ENCODE measurements around the gene LACRT. TPM values are rescaled to one million over a fixed set of nuclear protein-coding genes. Genes with fewer than 3 reads are reported as not detected.
A peak's percentile ranks its signal among the peaks of the same experiment; 100 is the strongest.

LACRT gene
- total and polyA plus RNA-seq, 4 experiments from 2014 or later: not detected

DNA sequence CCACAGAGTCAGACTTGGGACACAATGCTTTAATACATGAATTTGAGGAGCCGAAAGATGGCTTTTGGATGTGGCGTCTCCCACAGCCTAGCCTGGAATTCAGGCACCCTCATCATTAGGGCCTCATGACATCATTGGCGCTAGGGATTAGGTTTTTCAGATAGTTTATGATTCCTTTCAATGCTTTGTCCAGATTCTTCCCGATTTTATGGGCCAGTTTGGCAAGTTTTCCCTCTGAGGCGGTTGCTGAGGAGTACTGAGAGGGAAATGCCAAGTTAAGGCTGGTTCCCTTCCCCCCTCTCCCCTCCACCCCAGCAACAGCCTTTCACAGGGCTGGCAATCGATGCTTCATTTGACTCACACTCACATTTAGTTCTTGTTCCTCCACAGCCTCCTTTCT, 26.5 kb downstream of the LACRT start:
- no peak for DNase-seq
- Histone ChIP-seq H3K27ac (ENCODE audit: low read depth, low read length) (no peak overlapping the region), H3K27me3 (ENCODE audit: insufficient read depth, low read length) (peaks cover 8% of the 10 kb centered on the region), H3K9me3 (ENCODE audit: control insufficient read depth in 1 of 2, low read length in 2 of 2) (no peaks in the 10 kb centered on the region), H3K36me3 (ENCODE audit: insufficient read depth, low read length) (no peaks in the 10 kb centered on the region), H3K4me1 (ENCODE audit: insufficient read depth, low read length) (no peaks in the 10 kb centered on the region), H3K4me3 (ENCODE audit: low read length in 2 of 2) (no peak overlapping the region)
- Mint-ChIP-seq H3K4me3 (no peak overlapping the region), H3K27me3 (peaks cover 7 to 11% of the 10 kb centered on the region in 2 donors), H3K4me1 (peaks cover 0 to 3% (median 2%) of the 10 kb centered on the region in 4 donors), H3K27ac (no peak overlapping the region), H3K9me3 (no peaks in the 10 kb centered on the region), H3K36me3 (no peaks in the 10 kb centered on the region)
- ChIA-PET CTCF (ENCODE audit: partially characterized antibody) (interaction anchor here (0.7 kb wide), 1 partner anchor 10 kb away, joined by 5 read pairs; no protein-coding TSS in a partner anchor), POLR2A (ENCODE audit: partially characterized antibody) (no interaction called here)
- intact Hi-C loops (cut with micrococcal nuclease): no loop called here

DNA sequence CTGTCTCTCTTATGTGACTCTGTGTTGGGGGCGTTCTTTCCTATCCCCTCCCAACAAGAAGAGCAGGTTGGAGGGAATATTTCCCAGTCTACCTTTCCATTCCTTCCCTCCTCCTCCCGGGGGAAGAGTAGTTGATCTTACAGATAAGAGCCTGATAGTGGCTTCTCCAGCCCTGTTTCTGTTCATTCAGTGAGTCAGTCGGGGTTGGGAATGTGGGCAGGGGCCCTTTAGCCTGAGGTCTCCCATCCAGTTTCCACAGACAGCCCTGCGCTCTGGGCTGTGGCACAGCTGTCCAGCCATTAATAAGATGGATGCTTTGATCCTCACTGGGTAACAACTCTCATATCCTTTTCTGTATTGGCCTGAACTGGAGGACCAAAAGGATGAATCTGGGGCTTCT, 28.1 kb downstream of the LACRT start:
- no peaks in the 10 kb centered on the region for H3K36me3 Mint-ChIP-seq
- H3K27ac Mint-ChIP-seq: no peak overlapping the region
- no peak for DNase-seq
- H3K9me3 Mint-ChIP-seq: no peaks in the 10 kb centered on the region
- no peaks in the 10 kb centered on the region for H3K4me1 ChIP-seq (ENCODE audit: insufficient read depth, low read length)
- H3K27me3 Mint-ChIP-seq: peaks cover 7 to 11% of the 10 kb centered on the region in 2 donors
- no peaks in the 10 kb centered on the region for H3K9me3 ChIP-seq (ENCODE audit: control insufficient read depth in 1 of 2, low read length in 2 of 2)
- H3K4me3 Mint-ChIP-seq: no peak overlapping the region
- intact Hi-C loops (cut with micrococcal nuclease): no loop called here
- H3K27me3 ChIP-seq (ENCODE audit: insufficient read depth, low read length): peaks cover 8% of the 10 kb centered on the region
- H3K4me3 ChIP-seq (ENCODE audit: low read length in 2 of 2): no peak overlapping the region
- ChIA-PET POLR2A (ENCODE audit: partially characterized antibody) (no interaction called here), CTCF (ENCODE audit: partially characterized antibody) (interaction anchor here (1.0 to 1.6 kb wide), 4 partner anchors 10 to 466 kb away, joined by 3 to 11 read pairs (median 4); no protein-coding TSS in a partner anchor)
- H3K4me1 Mint-ChIP-seq: peaks cover 0 to 7% (median 6%) of the 10 kb centered on the region in 4 donors
- H3K27ac ChIP-seq (ENCODE audit: low read depth, low read length): no peak overlapping the region
- no peaks in the 10 kb centered on the region for H3K36me3 ChIP-seq (ENCODE audit: insufficient read depth, low read length)

DNA sequence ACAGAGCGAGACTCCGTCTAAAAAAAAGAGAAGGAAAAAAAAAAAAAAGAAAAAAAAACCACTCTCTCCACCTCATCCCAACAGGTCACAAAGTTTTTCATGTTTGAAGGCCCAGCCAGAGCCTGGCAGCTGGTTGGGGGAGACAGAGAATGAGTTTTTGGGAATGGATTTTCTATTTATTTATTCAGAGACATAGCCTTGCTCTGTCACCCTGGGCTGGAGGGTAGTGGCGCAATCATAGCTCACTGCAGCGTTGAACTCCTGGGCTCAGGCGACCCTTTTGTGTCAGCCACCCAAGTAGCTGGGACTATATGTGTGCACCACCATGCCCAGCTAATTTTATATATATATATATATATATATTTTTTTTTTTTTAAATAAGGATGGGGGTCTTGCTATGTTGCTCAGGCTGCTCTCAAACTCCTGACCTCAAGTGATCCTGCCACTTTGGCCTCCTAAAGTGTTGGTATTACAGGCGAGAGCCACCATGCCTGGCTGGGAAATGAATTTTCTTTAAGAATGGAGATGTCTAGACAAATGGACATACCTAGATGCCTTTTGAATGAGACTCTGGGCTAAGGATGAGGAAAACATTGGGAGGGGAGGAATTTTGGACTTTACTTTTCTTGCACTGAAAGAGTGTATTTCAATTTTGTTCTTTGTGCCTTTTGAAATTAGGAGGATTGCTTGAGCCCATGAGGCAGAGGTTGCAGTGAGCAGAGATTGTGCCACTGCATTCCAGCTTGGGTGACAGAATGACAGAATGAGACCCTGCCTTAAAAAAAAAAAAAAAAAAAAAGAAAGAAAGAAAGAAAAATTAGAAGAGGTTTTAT, 29.3 kb downstream of the LACRT start:
- Mint-ChIP-seq H3K27ac (peak overlapping the region in 1 of 7 donors; percentile 50), H3K36me3 (no peaks in the 10 kb centered on the region), H3K27me3 (peaks cover 5 to 10% of the 10 kb centered on the region in 2 donors), H3K9me3 (no peaks in the 10 kb centered on the region), H3K4me1 (peaks cover 0 to 7% (median 6%) of the 10 kb centered on the region in 4 donors), H3K4me3 (no peak overlapping the region)
- no peak for DNase-seq
- no peak overlapping the region for H3K4me3 ChIP-seq (ENCODE audit: low read length in 2 of 2)
- ChIA-PET POLR2A (ENCODE audit: partially characterized antibody) (no interaction called here), CTCF (ENCODE audit: partially characterized antibody) (interaction anchor here (0.7 to 1.6 kb wide), 4 partner anchors 13 to 815 kb away, joined by 3 to 4 read pairs (median 3); no protein-coding TSS in a partner anchor)
- no peaks in the 10 kb centered on the region for H3K4me1 ChIP-seq (ENCODE audit: insufficient read depth, low read length)
- H3K9me3 ChIP-seq (ENCODE audit: control insufficient read depth in 1 of 2, low read length in 2 of 2): no peaks in the 10 kb centered on the region
- intact Hi-C loops (cut with micrococcal nuclease): no loop called here
- H3K27ac ChIP-seq (ENCODE audit: low read depth, low read length): no peak overlapping the region
- peaks cover 3% of the 10 kb centered on the region for H3K27me3 ChIP-seq (ENCODE audit: insufficient read depth, low read length)
- no peaks in the 10 kb centered on the region for H3K36me3 ChIP-seq (ENCODE audit: insufficient read depth, low read length)

DNA sequence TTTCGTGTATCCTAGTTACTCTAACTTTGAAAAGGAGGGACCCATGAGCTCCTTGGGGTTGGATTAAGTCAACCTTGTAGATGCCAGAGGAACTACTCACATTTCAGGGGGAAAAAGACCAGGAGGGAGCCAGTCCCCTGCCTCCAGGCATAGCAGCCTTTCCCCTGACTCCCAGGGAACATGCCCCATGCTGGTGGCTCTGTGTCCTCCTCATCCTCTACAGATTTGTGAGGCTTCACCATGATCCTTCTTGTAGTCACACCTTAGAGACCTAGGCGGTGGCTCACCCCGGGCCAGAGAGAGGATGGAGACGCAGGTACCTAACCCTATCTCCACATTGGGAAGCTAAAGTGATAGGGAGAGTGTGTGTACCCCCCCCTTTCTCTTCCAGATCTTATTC, 30.3 kb downstream of the LACRT start:
- Histone ChIP-seq H3K36me3 (ENCODE audit: insufficient read depth, low read length) (no peaks in the 10 kb centered on the region), H3K4me3 (ENCODE audit: low read length in 2 of 2) (no peak overlapping the region), H3K4me1 (ENCODE audit: insufficient read depth, low read length) (no peaks in the 10 kb centered on the region), H3K27ac (ENCODE audit: low read depth, low read length) (no peak overlapping the region), H3K9me3 (ENCODE audit: control insufficient read depth in 1 of 2, low read length in 2 of 2) (no peaks in the 10 kb centered on the region), H3K27me3 (ENCODE audit: insufficient read depth, low read length) (no peaks in the 10 kb centered on the region)
- no peak overlapping the region for H3K4me3 Mint-ChIP-seq
- ChIA-PET POLR2A (ENCODE audit: partially characterized antibody) (no interaction called here), CTCF (ENCODE audit: partially characterized antibody) (interaction anchor here (1.2 to 1.5 kb wide), 2 partner anchors 44 to 464 kb away, joined by 3 read pairs; no protein-coding TSS in a partner anchor)
- peaks cover 3 to 12% of the 10 kb centered on the region in 2 donors for H3K27me3 Mint-ChIP-seq
- intact Hi-C loops (cut with micrococcal nuclease): no loop called here
- peaks cover 0 to 7% (median 6%) of the 10 kb centered on the region in 4 donors for H3K4me1 Mint-ChIP-seq
- H3K27ac Mint-ChIP-seq: no peak overlapping the region
- no peak for DNase-seq
- H3K9me3 Mint-ChIP-seq: no peaks in the 10 kb centered on the region
- no peaks in the 10 kb centered on the region for H3K36me3 Mint-ChIP-seq

DNA sequence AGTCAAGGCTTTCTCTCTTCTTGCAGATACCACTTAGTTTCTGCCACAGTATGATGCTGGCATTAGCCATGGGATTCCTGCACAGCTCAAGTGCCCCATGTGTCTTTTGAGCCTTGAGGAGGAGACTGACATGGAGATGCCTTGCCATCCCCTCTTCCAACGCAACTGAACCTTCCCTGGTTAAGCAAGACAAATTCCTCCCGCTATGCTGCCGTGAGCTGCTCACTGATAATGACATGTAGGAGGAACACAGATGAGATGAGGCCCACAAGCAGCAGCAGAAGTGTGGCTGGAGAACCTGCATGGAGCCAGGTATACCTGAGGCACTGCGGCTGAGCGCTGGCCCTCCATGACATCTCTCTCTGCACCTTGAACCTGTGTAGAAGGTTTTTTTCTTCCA, 30.8 kb downstream of the LACRT start:
- Histone ChIP-seq H3K36me3 (ENCODE audit: insufficient read depth, low read length) (no peaks in the 10 kb centered on the region), H3K4me3 (ENCODE audit: low read length in 2 of 2) (no peak overlapping the region), H3K27me3 (ENCODE audit: insufficient read depth, low read length) (no peaks in the 10 kb centered on the region), H3K4me1 (ENCODE audit: insufficient read depth, low read length) (no peaks in the 10 kb centered on the region), H3K9me3 (ENCODE audit: control insufficient read depth in 1 of 2, low read length in 2 of 2) (no peaks in the 10 kb centered on the region), H3K27ac (ENCODE audit: low read depth, low read length) (no peak overlapping the region)
- no peak overlapping the region for H3K27ac Mint-ChIP-seq
- H3K4me1 Mint-ChIP-seq: peaks cover 0 to 7% (median 6%) of the 10 kb centered on the region in 4 donors
- peaks cover 5 to 14% of the 10 kb centered on the region in 2 donors for H3K27me3 Mint-ChIP-seq
- POLR2A ChIA-PET (ENCODE audit: partially characterized antibody): no interaction called here
- H3K9me3 Mint-ChIP-seq: no peaks in the 10 kb centered on the region
- intact Hi-C loops (cut with micrococcal nuclease): loop anchor here (2.0 kb wide), 1 partner anchor 469 kb away; no protein-coding TSS in a partner anchor
- DNase-seq: no peak
- CTCF ChIA-PET (ENCODE audit: partially characterized antibody): interaction anchor here (1.2 to 1.5 kb wide), 2 partner anchors 43 to 464 kb away, joined by 3 read pairs; no protein-coding TSS in a partner anchor
- H3K36me3 Mint-ChIP-seq: no peaks in the 10 kb centered on the region
- H3K4me3 Mint-ChIP-seq: no peak overlapping the region

DNA sequence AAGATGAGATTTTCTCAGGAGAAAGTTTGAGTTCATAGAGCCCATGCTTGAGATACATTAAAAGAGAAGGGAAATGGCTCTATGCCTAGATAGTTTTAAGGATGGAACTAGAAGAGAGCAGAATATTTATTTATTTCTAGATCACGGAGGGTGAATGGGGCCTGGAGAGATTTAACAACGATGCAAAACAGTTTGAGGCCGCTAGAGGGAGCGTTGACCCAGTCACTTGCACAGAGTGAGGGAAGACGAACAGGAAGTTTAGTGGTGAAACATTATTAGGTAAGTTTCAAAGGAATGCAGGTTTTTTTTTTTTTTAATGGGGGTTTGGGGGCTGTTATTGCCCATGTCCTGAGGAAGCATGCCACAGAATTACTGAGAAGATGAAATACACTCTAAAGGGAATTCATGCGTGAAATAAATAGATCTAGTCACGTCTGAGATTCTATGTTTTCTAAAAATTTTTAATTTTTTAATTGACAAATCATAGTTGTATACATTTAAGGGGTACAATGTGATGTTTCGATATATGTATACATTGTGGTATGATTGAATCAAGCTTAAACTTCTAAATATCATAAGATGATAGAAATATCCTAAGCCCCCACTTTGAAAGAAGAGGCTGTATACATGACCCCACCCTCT, 31.4 kb downstream of the LACRT start:
- no peaks in the 10 kb centered on the region for H3K36me3 Mint-ChIP-seq
- Histone ChIP-seq H3K36me3 (ENCODE audit: insufficient read depth, low read length) (no peaks in the 10 kb centered on the region), H3K4me3 (ENCODE audit: low read length in 2 of 2) (no peak overlapping the region), H3K27ac (ENCODE audit: low read depth, low read length) (no peak overlapping the region), H3K9me3 (ENCODE audit: control insufficient read depth in 1 of 2, low read length in 2 of 2) (no peaks in the 10 kb centered on the region), H3K4me1 (ENCODE audit: insufficient read depth, low read length) (no peaks in the 10 kb centered on the region), H3K27me3 (ENCODE audit: insufficient read depth, low read length) (no peaks in the 10 kb centered on the region)
- H3K27me3 Mint-ChIP-seq: peaks cover 5 to 17% of the 10 kb centered on the region in 2 donors
- peak overlapping the region in 2 of 7 donors; percentile 15 to 17 for H3K27ac Mint-ChIP-seq
- intact Hi-C loops (cut with micrococcal nuclease): loop anchor here (2.0 kb wide), 1 partner anchor 470 kb away; no protein-coding TSS in a partner anchor
- H3K4me1 Mint-ChIP-seq: peaks cover 0 to 7% (median 6%) of the 10 kb centered on the region in 4 donors
- H3K4me3 Mint-ChIP-seq: no peak overlapping the region
- DNase-seq: peak; percentile 54 to 70 (median 60)
- ChIA-PET POLR2A (ENCODE audit: partially characterized antibody) (no interaction called here), CTCF (ENCODE audit: partially characterized antibody) (interaction anchor here (1.2 to 2.0 kb wide), 3 partner anchors 10 to 465 kb away, joined by 3 to 11 read pairs (median 3); no protein-coding TSS in a partner anchor)
- no peaks in the 10 kb centered on the region for H3K9me3 Mint-ChIP-seq

DNA sequence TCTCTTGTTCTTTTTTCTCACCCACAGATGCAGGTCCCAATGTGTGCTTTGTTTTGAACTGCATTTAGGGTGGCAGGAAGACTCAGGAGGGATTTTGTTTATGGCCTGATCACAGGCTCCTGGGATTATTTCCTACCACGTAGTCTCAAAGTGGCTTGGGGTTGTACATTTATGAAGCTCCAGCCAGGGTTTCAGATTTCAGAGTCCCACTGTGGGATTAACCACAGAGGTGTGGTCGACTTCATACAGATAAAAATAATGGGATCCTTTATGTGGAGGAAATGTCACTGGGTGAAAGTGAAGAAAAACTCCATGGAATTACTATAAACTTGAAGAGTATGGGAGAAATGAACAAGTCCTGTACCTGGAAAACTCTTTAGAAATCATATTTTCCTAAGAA, 32.0 kb downstream of the LACRT start:
- CTCF ChIA-PET (ENCODE audit: partially characterized antibody): interaction anchor here (1.3 to 2.0 kb wide), 2 partner anchors 10 to 22 kb away, joined by 9 to 11 read pairs; no protein-coding TSS in a partner anchor
- peaks cover 5 to 14% of the 10 kb centered on the region in 2 donors for H3K27me3 Mint-ChIP-seq
- H3K4me3 Mint-ChIP-seq: no peak overlapping the region
- H3K36me3 ChIP-seq (ENCODE audit: insufficient read depth, low read length): no peaks in the 10 kb centered on the region
- H3K27ac ChIP-seq (ENCODE audit: low read depth, low read length): no peak overlapping the region
- no peak overlapping the region for H3K27ac Mint-ChIP-seq
- no peak for DNase-seq
- H3K9me3 ChIP-seq (ENCODE audit: control insufficient read depth in 1 of 2, low read length in 2 of 2): no peaks in the 10 kb centered on the region
- no peaks in the 10 kb centered on the region for H3K4me1 ChIP-seq (ENCODE audit: insufficient read depth, low read length)
- intact Hi-C loops (cut with micrococcal nuclease): loop anchor here (2.0 kb wide), 1 partner anchor 470 kb away; no protein-coding TSS in a partner anchor
- POLR2A ChIA-PET (ENCODE audit: partially characterized antibody): no interaction called here
- no peak overlapping the region for H3K4me3 ChIP-seq (ENCODE audit: low read length in 2 of 2)
- H3K9me3 Mint-ChIP-seq: no peaks in the 10 kb centered on the region
- peaks cover 0 to 7% (median 6%) of the 10 kb centered on the region in 4 donors for H3K4me1 Mint-ChIP-seq
- no peaks in the 10 kb centered on the region for H3K27me3 ChIP-seq (ENCODE audit: insufficient read depth, low read length)
- no peaks in the 10 kb centered on the region for H3K36me3 Mint-ChIP-seq

All from CD4-positive, alpha-beta memory T cell (primary cell).